ENCODE measurements around the gene MRPS18A.
"Not testable (repeated sequence)": the region's sequence is repeated elsewhere in the genome, so short reads cannot be mapped to it uniquely, and the experiment has no call there.

MRPS18A gene

GRCh38 chr6:43717822-43718221 is 30.2 kb upstream of the MRPS18A start:
- DNase-seq (ENCODE audit: extremely low read depth in 1 of 2, low read depth in 1 of 2): no peak

- no peak for DNase-seq (ENCODE audit: extremely low read depth in 1 of 2, low read depth in 1 of 2)
These were observed 29.8 kb upstream of the MRPS18A start for GRCh38 chr6:43717389-43717788.

- DNase-seq (ENCODE audit: extremely low read depth in 1 of 2, low read depth in 1 of 2): no peak
These were observed 28.5 kb upstream of the MRPS18A start for GRCh38 chr6:43716099-43716498.

- no peak for DNase-seq (ENCODE audit: extremely low read depth in 1 of 2, low read depth in 1 of 2)
These were observed 27.6 kb upstream of the MRPS18A start for GRCh38 chr6:43715056-43715788.

GRCh38 chr6:43714311-43715055 is 26.9 kb upstream of the MRPS18A start:
- no peak for DNase-seq (ENCODE audit: extremely low read depth in 1 of 2, low read depth in 1 of 2)

- no peak for DNase-seq (ENCODE audit: extremely low read depth in 1 of 2, low read depth in 1 of 2)
These were observed 26.2 kb upstream of the MRPS18A start for GRCh38 chr6:43713643-43714310.

GRCh38 chr6:43712579-43712978 is 25.0 kb upstream of the MRPS18A start:
- DNase-seq (ENCODE audit: extremely low read depth in 1 of 2, low read depth in 1 of 2): no peak

- no peak for DNase-seq (ENCODE audit: extremely low read depth in 1 of 2, low read depth in 1 of 2)
These were observed 23.0 kb upstream of the MRPS18A start for GRCh38 chr6:43710576-43710975.

- DNase-seq (ENCODE audit: extremely low read depth in 1 of 2, low read depth in 1 of 2): no peak
These were observed 22.2 kb upstream of the MRPS18A start for GRCh38 chr6:43709654-43710303.

- DNase-seq (ENCODE audit: extremely low read depth in 1 of 2, low read depth in 1 of 2): no peak
These were observed 21.5 kb upstream of the MRPS18A start for GRCh38 chr6:43708860-43709653.

GRCh38 chr6:43707767-43708166 is 20.2 kb upstream of the MRPS18A start:
- DNase-seq (ENCODE audit: extremely low read depth in 1 of 2, low read depth in 1 of 2): no peak

- DNase-seq (ENCODE audit: extremely low read depth in 1 of 2, low read depth in 1 of 2): no peak
These were observed 19.7 kb upstream of the MRPS18A start for GRCh38 chr6:43707269-43707668.

GRCh38 chr6:43706788-43707187 is 19.2 kb upstream of the MRPS18A start:
- no peak for DNase-seq (ENCODE audit: extremely low read depth in 1 of 2, low read depth in 1 of 2)

- DNase-seq (ENCODE audit: extremely low read depth in 1 of 2, low read depth in 1 of 2): no peak
These were observed 18.4 kb upstream of the MRPS18A start for GRCh38 chr6:43705996-43706395.

- DNase-seq (ENCODE audit: extremely low read depth in 1 of 2, low read depth in 1 of 2): no peak
These were observed 16.2 kb upstream of the MRPS18A start for GRCh38 chr6:43703512-43704429.

GRCh38 chr6:43702534-43703440 is 15.2 kb upstream of the MRPS18A start:
- peak in 1 of 2 donors; percentile 20 for DNase-seq (ENCODE audit: extremely low read depth in 1 of 2, low read depth in 1 of 2)

GRCh38 chr6:43702171-43702533 is 14.6 kb upstream of the MRPS18A start:
- no peak for DNase-seq (ENCODE audit: extremely low read depth in 1 of 2, low read depth in 1 of 2)

- not testable (repeated sequence) for DNase-seq (ENCODE audit: extremely low read depth in 1 of 2, low read depth in 1 of 2)
These were observed 13.5 kb upstream of the MRPS18A start for GRCh38 chr6:43700939-43701560.
